Measurements from ENCODE around the gene SHANK1. TPM values are rescaled to one million over a fixed set of nuclear protein-coding genes. Genes with fewer than 3 reads are reported as not detected.

The SHANK1 gene
- total and polyA plus RNA-seq, 2 of the 13 experiments (the other 11 are each of a cell fraction or from before 2014, with no cell fraction given): not detected

DNA sequence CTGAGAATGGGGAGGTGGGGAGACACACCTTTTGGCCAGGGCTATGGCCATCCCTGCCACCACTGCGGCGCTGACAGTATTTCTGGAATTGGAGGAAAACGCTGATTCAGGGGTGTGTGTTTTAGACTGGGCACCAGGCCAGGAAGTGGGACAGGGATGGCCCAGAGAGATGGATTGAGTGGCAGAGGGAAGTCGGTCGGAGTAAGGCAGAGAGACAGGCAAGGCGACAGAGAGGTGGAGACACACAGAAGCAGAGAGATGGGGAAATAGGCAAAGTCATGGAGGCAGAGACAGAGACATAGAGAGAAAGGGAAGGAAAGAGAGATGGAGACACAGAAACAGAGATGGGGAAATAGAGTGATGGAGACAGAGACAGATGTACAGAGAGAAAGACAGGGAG is 74.5 kb downstream of the SHANK1 start:
- H3K9me3 ChIP-seq (ENCODE audit: low read length): no peaks in the 10 kb centered on the region
- ChIA-PET CTCF (ENCODE audit: low intra/inter-chr PET ratio, low total read pairs) (no interaction called here), POLR2A (no interaction called here)
- no TSS peak for BruUV-seq (replicated peaks)
- H2AFZ ChIP-seq (ENCODE audit: low read length): no peak overlapping the region
- no peaks in the 10 kb centered on the region for H3K36me3 ChIP-seq (replicated peaks in 1 of 2; ENCODE audit: control insufficient read depth in 1 of 2, insufficient read depth in 2 of 2, low read length in 2 of 2)
- 25% methylated on average over 6 of the region's 6 CpGs for WGBS (ENCODE audit: low lambda C conversion rate)
- peaks cover 0 to 5% of the 10 kb centered on the region in 2 experiments; a peak in 2 of 5 replicates for H3K27me3 ChIP-seq (ENCODE audit: control insufficient read depth in 1 of 2, insufficient read depth in 2 of 2, low read length in 2 of 2)
- DNase-seq (ENCODE audit: low spot score) (no peak), FAIRE-seq (no peak), ATAC-seq (no peak)
- H3K4me2 ChIP-seq (ENCODE audit: low read depth, low read length): no peak overlapping the region
- TF ChIP-seq ZNF512B (CRISPR knock-in tag; IDR thresholded peaks at IDR 0.05; ENCODE audit: borderline replicate concordance) (no peak), PLSCR1 (CRISPR knock-in tag; IDR thresholded peaks at IDR 0.05; ENCODE audit: borderline replicate concordance) (no peak), POGZ (CRISPR knock-in tag; IDR thresholded peaks at IDR 0.05) (no peak), ZNF441 (CRISPR knock-in tag; IDR thresholded peaks at IDR 0.05; ENCODE audit: borderline replicate concordance) (no peak), TBP (CRISPR knock-in tag; IDR thresholded peaks at IDR 0.05) (no peak), KLF11 (CRISPR knock-in tag; IDR thresholded peaks at IDR 0.05) (no peak)
- H3K79me2 ChIP-seq (ENCODE audit: insufficient read depth, low read length): no peaks in the 10 kb centered on the region
- intact Hi-C loops (cut with micrococcal nuclease; ENCODE audit: unreplicated experiment): no loop called here
- no peaks in the 10 kb centered on the region for H3K4me1 ChIP-seq (ENCODE audit: insufficient read depth, low read length)
- H3K4me3 ChIP-seq (replicated peaks in 1 of 3; ENCODE audit: insufficient read depth in 1 of 3, low read depth in 2 of 3, low read length in 3 of 3): no peak overlapping the region
- in situ Hi-C loops (cut with HindIII; ENCODE audit: extremely low pct_ligation_motif_present, low pct_unique_long_range_greater_than_20kb): no loop called here
- H3K9ac ChIP-seq (ENCODE audit: insufficient read depth, low read depth, low read length): no peak overlapping the region
- H4K20me1 ChIP-seq (ENCODE audit: insufficient read depth, low read length): no peaks in the 10 kb centered on the region
- no peak overlapping the region for H3K27ac ChIP-seq (ENCODE audit: extremely low read length, insufficient read depth, low read length)

Data from HepG2 (cell line).